Muscle layer of colon (tissue), 2 donors: ENCODE results near the gene GAP43.
"Not testable (repeated sequence)": the region's sequence is repeated elsewhere in the genome, so short reads cannot be mapped to it uniquely, and the experiment has no call there.

Experiments used
- H3K27ac ChIP-seq: one replicate; pipeline ENCODE4 v1.7.0; 2013; ENCODE audit warnings: low read depth, mild to moderate bottlenecking, low read length, moderate library complexity
- H3K27me3 ChIP-seq, 2 donors: one replicate each; pipeline ENCODE4 v1.7.0; 2013; ENCODE audit warnings: low read length in 2 of 2, mild to moderate bottlenecking in 2 of 2; ENCODE audit not compliant: insufficient read depth in 2 of 2, control insufficient read depth in 1 of 2
- H3K36me3 ChIP-seq: one replicate; pipeline ENCODE4 v1.7.0; 2013; ENCODE audit warnings: mild to moderate bottlenecking, low read length; ENCODE audit not compliant: insufficient read depth
- H3K4me1 ChIP-seq: one replicate; pipeline ENCODE4 v1.7.0; 2013; ENCODE audit warnings: mild to moderate bottlenecking, low read length; ENCODE audit not compliant: insufficient read depth
- H3K4me3 ChIP-seq, 2 donors: one replicate each; pipeline ENCODE4 v1.7.0; 2013; ENCODE audit warnings: low read length in 2 of 2, low read depth in 1 of 2, mild to moderate bottlenecking in 1 of 2, moderate library complexity in 1 of 2
- H3K9ac ChIP-seq: one replicate; pipeline ENCODE4 v1.7.0; 2013; ENCODE audit warnings: low read length
- H3K9me3 ChIP-seq: one replicate; pipeline ENCODE4 v1.7.0; 2013; ENCODE audit warnings: mild to moderate bottlenecking, low read length
- donor health status: abdominal sarcoma.
- donor health status: Adenocarcinoma of cecum.

Gene GAP43

DNA sequence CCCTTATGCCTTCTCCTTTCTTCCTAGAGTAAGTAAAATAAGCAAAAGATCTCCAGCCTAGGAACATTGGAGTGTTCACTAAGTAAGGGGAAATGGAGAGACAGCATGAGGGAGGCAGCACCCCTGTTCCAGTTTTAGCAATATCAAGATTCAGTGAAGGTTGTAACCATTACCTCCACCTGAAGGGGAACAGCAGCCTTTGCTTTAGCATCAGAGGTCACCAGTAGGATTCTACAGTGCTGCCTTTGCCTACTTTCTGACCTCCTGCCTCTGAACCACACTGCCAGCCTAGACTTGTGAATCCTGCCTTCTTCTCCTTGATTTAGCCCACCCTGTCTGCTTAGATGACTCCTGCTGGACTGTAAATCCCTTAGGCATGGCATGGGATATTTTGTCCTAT, 104.7 kb downstream of the GAP43 start:
- Histone ChIP-seq H3K27me3 (no peaks in the 10 kb centered on the region), H3K36me3 (no peaks in the 10 kb centered on the region), H3K4me3 (no peak overlapping the region), H3K9ac (no peak overlapping the region), H3K27ac (no peak overlapping the region), H3K4me1 (no peaks in the 10 kb centered on the region), H3K9me3 (no peaks in the 10 kb centered on the region)

DNA sequence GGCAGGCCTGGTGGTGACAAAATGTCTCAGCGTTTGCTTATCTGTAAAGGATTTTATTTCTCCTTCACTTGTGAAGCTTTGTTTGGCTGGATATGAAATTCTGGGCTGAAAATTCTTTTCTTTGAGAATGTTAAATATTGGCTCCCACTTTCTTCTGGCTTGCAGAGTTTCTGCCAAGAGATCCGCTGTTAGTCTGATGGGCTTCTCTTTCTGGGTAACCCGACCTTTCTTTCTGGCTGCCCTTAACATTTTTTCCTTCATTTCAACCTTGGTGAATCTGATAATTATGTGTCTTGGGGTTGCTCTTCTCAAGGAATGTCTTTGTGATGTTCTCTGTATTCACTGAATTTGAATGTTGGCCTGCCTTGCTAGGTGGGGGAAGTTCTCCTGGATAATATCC, 113.0 kb downstream of the GAP43 start:
- H3K9me3 ChIP-seq, H3K36me3 ChIP-seq, H3K9ac ChIP-seq, H3K27me3 ChIP-seq, H3K4me1 ChIP-seq, H3K4me3 ChIP-seq, H3K27ac ChIP-seq: not testable (repeated sequence)

GRCh38 chr3:115741650-115742049, 118.3 kb downstream of the GAP43 start:
- Histone ChIP-seq H3K9ac (no peak overlapping the region), H3K27ac (no peak overlapping the region), H3K4me1 (no peaks in the 10 kb centered on the region)

DNA sequence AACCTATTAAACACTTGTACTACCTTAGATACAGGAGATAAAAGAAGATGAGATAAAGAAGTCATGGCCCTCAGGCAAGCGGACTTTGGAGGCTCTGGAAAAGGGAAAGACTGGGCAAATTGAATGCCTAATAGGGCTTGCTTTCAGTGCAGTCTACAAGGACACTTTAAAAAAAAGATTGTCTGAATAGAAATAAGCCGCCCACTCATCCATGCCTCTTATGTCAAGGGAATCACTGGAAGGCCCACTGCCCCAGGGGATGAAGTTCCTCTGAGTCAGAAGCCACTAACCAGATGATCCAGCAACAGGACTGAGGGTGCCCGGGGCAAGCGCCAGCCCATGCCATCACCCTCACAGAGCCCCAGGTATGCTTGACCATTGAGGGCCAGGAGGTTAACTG, 121.2 kb downstream of the GAP43 start:
- H3K9ac ChIP-seq, H3K9me3 ChIP-seq, H3K4me3 ChIP-seq, H3K4me1 ChIP-seq, H3K36me3 ChIP-seq, H3K27me3 ChIP-seq, H3K27ac ChIP-seq: not testable (repeated sequence)

More at GRCh38 chr3:115741650-115742049, 118.3 kb downstream of the GAP43 start:
- no peaks in the 10 kb centered on the region for H3K27me3 ChIP-seq
- H3K4me3 ChIP-seq, result no peak overlapping the region
- peaks cover 3% of the 10 kb centered on the region for H3K9me3 ChIP-seq
- H3K36me3 ChIP-seq, result no peaks in the 10 kb centered on the region

DNA sequence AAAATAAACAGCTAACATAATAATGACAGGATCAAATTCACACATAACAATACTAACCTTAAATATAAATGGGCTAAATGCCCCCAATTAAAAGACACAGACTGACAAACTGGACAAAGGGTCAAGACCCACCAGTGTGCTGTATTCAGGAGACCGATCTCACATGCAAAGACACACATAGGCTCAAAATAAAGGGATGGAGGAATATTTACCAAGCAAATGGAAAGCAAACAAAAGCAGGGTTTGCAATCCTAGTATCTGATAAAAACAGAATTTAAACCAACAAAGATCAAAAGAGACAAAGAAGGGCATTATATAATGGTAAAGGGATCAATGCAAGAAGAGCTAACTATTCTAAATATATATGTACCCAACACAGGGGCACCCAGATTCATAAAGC, 129.7 kb downstream of the GAP43 start:
- H3K27ac ChIP-seq, H3K4me1 ChIP-seq, H3K27me3 ChIP-seq, H3K4me3 ChIP-seq, H3K9ac ChIP-seq, H3K9me3 ChIP-seq, H3K36me3 ChIP-seq: not testable (repeated sequence)

DNA sequence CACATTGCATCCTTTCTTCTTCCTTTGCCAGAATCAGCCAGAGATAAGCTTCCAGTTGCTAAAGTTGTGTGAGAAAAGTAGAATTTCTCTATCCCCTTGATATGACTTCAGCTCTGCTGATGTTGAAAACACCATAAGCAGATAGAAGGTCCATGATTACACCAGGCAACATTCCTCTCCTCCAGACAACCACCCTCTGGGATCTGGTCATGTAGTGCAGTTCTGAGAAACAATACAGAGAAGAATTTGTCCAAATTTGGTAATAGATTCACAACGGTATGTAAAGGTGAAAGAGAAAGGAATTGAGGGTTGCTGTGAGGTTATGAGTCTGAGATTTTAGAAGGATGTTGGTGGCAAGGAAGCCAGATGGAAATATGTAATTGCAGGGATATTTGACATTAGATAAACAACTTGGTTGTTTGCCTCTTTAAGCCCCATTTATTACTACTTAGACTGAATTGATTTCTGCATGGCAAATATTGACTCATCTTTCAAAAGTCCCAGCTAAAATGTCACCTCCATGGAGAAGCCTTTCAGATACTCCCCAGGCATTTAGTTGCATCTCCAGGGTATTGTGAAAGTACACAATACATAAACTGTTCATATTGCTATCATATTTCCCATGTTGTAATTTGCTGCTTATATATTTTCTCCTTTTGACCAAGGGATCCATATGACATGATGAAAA, 134.9 kb downstream of the GAP43 start:
- Histone ChIP-seq H3K4me1 (no peaks in the 10 kb centered on the region), H3K27me3 (no peaks in the 10 kb centered on the region), H3K27ac (no peak overlapping the region), H3K9ac (no peak overlapping the region), H3K9me3 (no peaks in the 10 kb centered on the region), H3K36me3 (no peaks in the 10 kb centered on the region), H3K4me3 (no peak overlapping the region)

DNA sequence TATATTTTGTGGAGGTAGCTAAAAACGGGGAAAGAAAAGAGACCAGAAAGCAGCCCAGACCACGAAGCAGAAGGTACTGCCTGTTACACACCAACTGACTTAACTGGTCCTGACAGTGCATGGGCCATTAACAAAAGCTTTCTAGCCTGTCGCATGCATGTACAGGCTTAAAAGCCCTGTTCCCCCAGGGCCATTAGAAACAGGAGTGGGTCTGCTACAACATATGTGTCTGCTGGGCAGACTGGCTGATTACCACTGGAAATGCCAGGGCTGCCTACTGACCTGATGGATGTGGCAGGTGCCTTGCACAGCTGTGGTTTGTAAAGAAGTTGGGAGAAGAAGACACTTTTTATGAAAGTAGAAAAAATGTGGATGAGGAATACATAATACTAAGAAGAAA, 137.4 kb downstream of the GAP43 start:
- H3K36me3 ChIP-seq, result no peaks in the 10 kb centered on the region
- no peak overlapping the region for H3K27ac ChIP-seq
- no peaks in the 10 kb centered on the region for H3K4me1 ChIP-seq
- no peaks in the 10 kb centered on the region for H3K27me3 ChIP-seq
- no peak overlapping the region for H3K9ac ChIP-seq
- H3K4me3 ChIP-seq, result no peak overlapping the region
- H3K9me3 ChIP-seq, result no peaks in the 10 kb centered on the region

GRCh38 chr3:115761927-115762305, 138.6 kb downstream of the GAP43 start:
- Histone ChIP-seq H3K27me3 (no peaks in the 10 kb centered on the region), H3K9me3 (no peaks in the 10 kb centered on the region), H3K27ac (no peak overlapping the region), H3K4me1 (peaks cover 3% of the 10 kb centered on the region), H3K4me3 (no peak overlapping the region), H3K36me3 (no peaks in the 10 kb centered on the region), H3K9ac (no peak overlapping the region)

DNA sequence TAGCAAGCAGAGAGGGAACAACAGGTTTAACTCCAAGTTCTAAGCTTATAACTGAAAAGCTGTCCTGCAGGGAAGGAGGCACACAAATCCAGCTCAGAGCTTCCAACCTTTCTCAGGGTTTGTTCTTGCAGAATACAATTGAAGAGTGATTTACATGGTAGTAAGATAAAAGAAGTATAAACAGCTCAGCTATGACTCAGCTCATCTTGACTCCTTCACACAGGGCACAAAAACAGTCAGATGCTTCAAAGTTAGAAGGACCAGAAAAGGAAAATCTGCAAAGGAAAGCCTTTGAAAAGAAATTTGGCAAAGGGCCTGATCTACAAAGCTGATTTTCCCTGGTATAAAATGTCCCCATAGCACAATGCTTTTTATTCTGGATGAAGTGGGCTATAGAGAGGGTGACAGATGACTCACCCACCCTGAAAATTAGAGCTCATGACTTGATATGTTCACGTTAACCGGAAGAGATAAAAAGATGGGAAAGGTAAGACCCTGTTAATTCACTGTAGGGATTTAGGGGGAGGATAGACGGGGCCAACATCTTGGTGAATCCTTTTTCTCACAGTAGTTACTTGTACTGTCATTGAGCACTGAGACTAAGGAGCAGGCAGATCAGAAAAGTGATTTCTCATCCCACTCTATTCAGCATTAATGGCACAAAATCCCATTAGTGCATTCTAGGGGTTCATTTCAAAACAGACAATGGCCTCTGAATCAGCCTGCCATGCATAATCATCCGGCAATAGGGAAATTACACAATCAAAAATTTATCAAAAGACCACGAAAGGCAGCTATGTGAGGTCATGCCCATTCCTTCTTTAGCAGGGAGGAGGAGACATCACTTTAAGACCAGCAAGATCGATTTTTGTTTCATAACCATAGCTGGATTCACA, 143.5 kb downstream of the GAP43 start:
- Histone ChIP-seq H3K4me3 (no peak overlapping the region), H3K4me1 (peaks cover 3% of the 10 kb centered on the region), H3K27ac (no peak overlapping the region), H3K27me3 (no peaks in the 10 kb centered on the region), H3K36me3 (no peaks in the 10 kb centered on the region), H3K9ac (no peak overlapping the region), H3K9me3 (no peaks in the 10 kb centered on the region)

DNA sequence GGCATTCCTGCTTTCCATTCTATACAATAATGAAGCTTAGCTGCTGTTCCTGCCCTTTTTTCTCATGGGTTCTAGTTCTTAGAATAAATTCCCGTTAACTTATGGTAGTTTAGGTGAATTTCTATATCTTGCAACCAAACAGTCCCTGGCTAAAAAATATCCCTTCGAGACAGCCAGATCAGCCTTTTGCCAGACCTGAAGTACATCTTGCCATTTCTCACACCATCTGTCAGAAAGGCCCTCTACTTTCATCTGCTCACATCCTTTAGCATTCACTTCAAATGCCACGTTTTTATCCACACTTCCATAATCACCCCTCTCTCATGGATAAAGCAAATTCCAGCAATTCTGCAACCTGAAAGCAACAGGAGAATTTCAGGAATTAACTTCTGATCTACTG, 145.4 kb downstream of the GAP43 start:
- Histone ChIP-seq H3K27me3 (no peaks in the 10 kb centered on the region), H3K36me3 (no peaks in the 10 kb centered on the region), H3K9me3 (no peaks in the 10 kb centered on the region), H3K9ac (no peak overlapping the region), H3K4me1 (peaks cover 3% of the 10 kb centered on the region), H3K4me3 (no peak overlapping the region), H3K27ac (no peak overlapping the region)
